ENCODE measurements around the gene TCF15. TPM values are rescaled to one million over a fixed set of nuclear protein-coding genes. Genes with fewer than 3 reads are reported as not detected.

The TCF15 gene
- total RNA-seq, 1 experiment from 2014 or later = not detected

Other genes starting within 250 kb of the TCF15 start
- 23.2 and 25.6 TPM in 2 replicates for gene TRIB3, start 229.5 kb downstream of the TCF15 start, total RNA-seq (2014; rRNA removed; shearing (Covaris generic))
- 101 and 129 TPM in 2 replicates for gene RBCK1, start 202.0 kb downstream of the TCF15 start, total RNA-seq (2014; rRNA removed; shearing (Covaris generic))
- 29.6 and 29.7 TPM in 2 replicates for gene TBC1D20, start 147.8 kb downstream of the TCF15 start, total RNA-seq (2014; rRNA removed; shearing (Covaris generic))
- 195 and 258 TPM in 2 replicates for gene CSNK2A1, start 66.5 kb downstream of the TCF15 start, total RNA-seq (2014; rRNA removed; shearing (Covaris generic))
- gene SRXN1, start 42.9 kb upstream of the TCF15 start, total RNA-seq (2014; rRNA removed; shearing (Covaris generic)) = 142 and 158 TPM in 2 replicates
- not detected in 2 replicates for gene SCRT2, start 65.5 kb upstream of the TCF15 start, total RNA-seq (2014; rRNA removed; shearing (Covaris generic))
- gene SLC52A3, start 158.2 kb upstream of the TCF15 start, total RNA-seq (2014; rRNA removed; shearing (Covaris generic)) = 0.03 and 0.22 TPM in 2 replicates
- 11.7 and 15.0 TPM in 2 replicates for gene FAM110A, start 223.4 kb upstream of the TCF15 start, total RNA-seq (2014; rRNA removed; shearing (Covaris generic))

All from A172 (cell line).